H9 (cell line): Measurements from ENCODE around the gene TIRAP. TPM values are rescaled to one million over a fixed set of nuclear protein-coding genes. Genes with fewer than 3 reads are reported as not detected.

Experiments
- DNase-seq: peaks from one replicate; pipeline ENCODE4 v3.0.0-alpha.2; 2017
- H2AFZ ChIP-seq: one replicate; pipeline ENCODE4 v1.6.1; 2013; ENCODE audit warnings: mild to moderate bottlenecking, low read length, control low read depth, moderate library complexity
- H2AK5ac ChIP-seq: 2 replicates; pipeline ENCODE4 v1.6.1; 2013; ENCODE audit warnings: low read length, control low read depth, mixed read lengths; ENCODE audit not compliant: insufficient read length
- H2BK120ac ChIP-seq: one replicate; pipeline ENCODE4 v1.6.1; 2013; ENCODE audit warnings: low read depth, mild to moderate bottlenecking, low read length, control low read depth, inconsistent platforms; ENCODE audit not compliant: poor library complexity, severe bottlenecking
- H2BK12ac ChIP-seq: 2 replicates; pipeline ENCODE4 v1.6.1; 2013; ENCODE audit warnings: low read length, control low read depth, mixed read lengths, low read depth; ENCODE audit not compliant: insufficient read length
- H2BK15ac ChIP-seq: 2 replicates; pipeline ENCODE4 v1.6.1; 2013; ENCODE audit warnings: low read depth, low read length, control low read depth
- H2BK20ac ChIP-seq: one replicate; pipeline ENCODE4 v1.6.1; 2013; ENCODE audit warnings: low read depth, mild to moderate bottlenecking, low read length, control low read depth, inconsistent platforms; ENCODE audit not compliant: poor library complexity, severe bottlenecking
- H2BK5ac ChIP-seq: 2 replicates; pipeline ENCODE4 v1.6.1; 2013; ENCODE audit warnings: low read length, control low read depth, mixed read lengths; ENCODE audit not compliant: insufficient read length
- H3K14ac ChIP-seq: 2 replicates; pipeline ENCODE4 v1.6.1; 2013; ENCODE audit warnings: low read length, control low read depth; ENCODE audit not compliant: insufficient read depth
- H3K18ac ChIP-seq: 2 replicates; pipeline ENCODE4 v1.6.1; 2013; ENCODE audit warnings: low read depth, mild to moderate bottlenecking, mixed read lengths, low read length, control low read depth; ENCODE audit not compliant: insufficient read length
- H3K23ac ChIP-seq: 2 replicates; pipeline ENCODE4 v1.6.1; 2013; ENCODE audit warnings: low read length, control low read depth, mixed read lengths, low read depth; ENCODE audit not compliant: insufficient read length
- H3K23me2 ChIP-seq: 2 replicates; pipeline ENCODE4 v1.6.1; 2013; ENCODE audit warnings: low read depth, mild to moderate bottlenecking, mixed read lengths, low read length, control low read depth; ENCODE audit not compliant: insufficient read length, poor library complexity, severe bottlenecking
- H3K27ac ChIP-seq: 2 replicates; pipeline ENCODE4 v1.5.1; 2013; ENCODE audit warnings: low read length, control low read depth, mixed read lengths, low read depth; ENCODE audit not compliant: insufficient read length
- H3K27me3 ChIP-seq: 2 replicates; pipeline ENCODE4 v1.6.1; 2013; ENCODE audit warnings: low read length, control low read depth, inconsistent platforms; ENCODE audit not compliant: insufficient read depth
- H3K4ac ChIP-seq: 2 replicates; pipeline ENCODE4 v1.6.1; 2013; ENCODE audit warnings: low read depth, mild to moderate bottlenecking, control low read depth, inconsistent platforms, low read length, moderate library complexity
- H3K4me1 ChIP-seq: 2 replicates; pipeline ENCODE4 v1.6.1; 2013; ENCODE audit warnings: low read length, control low read depth, inconsistent platforms; ENCODE audit not compliant: insufficient read depth
- H3K4me2 ChIP-seq: 2 replicates; pipeline ENCODE4 v1.6.1; 2013; ENCODE audit warnings: low read length, control low read depth, mixed read lengths; ENCODE audit not compliant: insufficient read length, insufficient read depth
- H3K56ac ChIP-seq: 2 replicates; pipeline ENCODE4 v1.6.1; 2013; ENCODE audit warnings: low read depth, mild to moderate bottlenecking, mixed read lengths, low read length, control low read depth; ENCODE audit not compliant: insufficient read length
- H3K79me1 ChIP-seq: 2 replicates; pipeline ENCODE4 v1.6.1; 2013; ENCODE audit warnings: low read depth, mild to moderate bottlenecking, moderate library complexity, low read length, control low read depth, inconsistent platforms; ENCODE audit not compliant: insufficient read depth, poor library complexity, severe bottlenecking
- H3K79me2 ChIP-seq: 2 replicates; pipeline ENCODE4 v1.6.1; 2013; ENCODE audit warnings: low read length, control low read depth, inconsistent platforms; ENCODE audit not compliant: insufficient read depth
- H3K9ac ChIP-seq: 2 replicates; pipeline ENCODE4 v1.6.1; 2013; ENCODE audit warnings: low read length, control low read depth, mixed read lengths; ENCODE audit not compliant: insufficient read length; ENCODE audit errors: extremely low read depth
- H3K9me3 ChIP-seq: one replicate; pipeline ENCODE4 v1.6.1; 2013; ENCODE audit warnings: low read depth, low read length, inconsistent platforms; ENCODE audit not compliant: control insufficient read depth
- H3T11ph ChIP-seq: one replicate; pipeline ENCODE4 v1.6.1; 2013; ENCODE audit warnings: mild to moderate bottlenecking, low read length, control low read depth, inconsistent platforms
- H4K20me1 ChIP-seq: one replicate; pipeline ENCODE4 v1.6.1; 2013; ENCODE audit not compliant: control insufficient read depth, insufficient read length, insufficient read depth
- H4K5ac ChIP-seq: 2 replicates; pipeline ENCODE4 v1.6.1; 2013; ENCODE audit warnings: low read depth, mild to moderate bottlenecking, mixed read lengths, low read length, control low read depth; ENCODE audit not compliant: insufficient read length
- H4K8ac ChIP-seq: replicated peaks from 2 replicates; pipeline ENCODE4 v1.6.1; 2013; ENCODE audit warnings: low read length, control low read depth, mixed read lengths, low read depth; ENCODE audit not compliant: insufficient read length
- H4K91ac ChIP-seq: 2 replicates; pipeline ENCODE4 v1.6.1; 2013; ENCODE audit warnings: low read depth, mild to moderate bottlenecking, moderate library complexity, mixed read lengths, low read length, control low read depth; ENCODE audit not compliant: insufficient read length
- H3K27ac Mint-ChIP-seq, 3 experiments: 2 replicates in 2 of 3; 3 replicates in 1 of 3; pipeline ENCODE4 v1.8.0; 2020 to 2021; ENCODE audit warnings: mixed read lengths in 3 of 3, mild to moderate bottlenecking in 1 of 3, moderate library complexity in 1 of 3
- H3K27me3 Mint-ChIP-seq: 2 replicates; pipeline ENCODE4 v1.8.0; 2021; ENCODE audit warnings: low read depth, mild to moderate bottlenecking, moderate library complexity, mixed read lengths
- H3K36me3 Mint-ChIP-seq, 3 experiments: 2 replicates in 2 of 3; 3 replicates in 1 of 3; pipeline ENCODE4 v1.8.0; 2020 to 2021; ENCODE audit warnings: low read depth in 3 of 3, mixed read lengths in 3 of 3; ENCODE audit not compliant: insufficient read depth in 1 of 3
- H3K4me1 Mint-ChIP-seq, 2 experiments: 2 replicates each; pipeline ENCODE4 v1.8.0; 2020; ENCODE audit warnings: mixed read lengths in 2 of 2
- H3K4me3 Mint-ChIP-seq, 2 experiments: 2 replicates in 1 of 2; 3 replicates in 1 of 2; pipeline ENCODE4 v1.8.0; 2020 to 2021; ENCODE audit warnings: mild to moderate bottlenecking in 2 of 2, mixed read lengths in 2 of 2, moderate library complexity in 1 of 2
- H3K9me3 Mint-ChIP-seq, 2 experiments: 2 replicates in 1 of 2; 3 replicates in 1 of 2; pipeline ENCODE4 v1.8.0; 2020; ENCODE audit warnings: mild to moderate bottlenecking in 2 of 2, mixed read lengths in 2 of 2, moderate library complexity in 1 of 2
- CTCF ChIP-seq: fragments of 200-600 bp; sonication (generic); conservative IDR thresholded peaks from 3 replicates; pipeline ENCODE4 v1.8.0; 2021; ENCODE audit warnings: antibody characterized with exemption, mild to moderate bottlenecking
- WGBS: extraction: QIAGEN DNeasy Blood & Tissue Kit; methylation state at CpG from one replicate; pipeline ENCODE4 v1.1.7; 2013; ENCODE audit warnings: missing lambda C conversion rate, low lambda C conversion rate, mixed read lengths; ENCODE audit not compliant: insufficient read length; ENCODE audit errors: extremely low coverage; 5-methylcytosine and 5-hydroxymethylcytosine counted together
- total RNA-seq: library from RNA; stranded (reverse); gene quantifications from 2 replicates; pipeline ENCODE4 v1.2.1, GENCODE V29; 2021

TIRAP gene
- total RNA-seq, 1 experiment from 2014 or later: 7.0 TPM

DNA sequence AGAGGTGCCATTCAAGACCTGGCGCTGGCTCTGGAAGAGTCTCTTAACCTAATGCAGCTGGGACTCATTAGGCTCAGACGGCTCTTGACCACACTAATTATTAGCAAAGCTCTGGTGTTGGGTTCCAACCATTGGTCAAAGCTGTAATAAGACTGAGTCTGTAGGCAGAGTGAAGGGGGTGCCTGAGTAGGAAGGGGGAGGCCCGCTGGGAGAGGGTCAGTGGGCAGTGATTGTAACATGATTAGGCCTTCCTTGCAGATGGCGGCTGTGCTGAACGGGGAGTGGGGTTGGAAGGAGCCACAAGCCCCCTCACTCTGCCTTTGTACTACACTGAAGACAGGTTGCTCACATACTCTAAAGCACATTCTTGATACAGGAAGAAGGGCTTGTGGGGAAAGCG lies 19.4 kb upstream of the TIRAP start:
- Histone ChIP-seq H3K4me2 (no peak overlapping the region), H3K9ac (no peak overlapping the region), H2AK5ac (no peak overlapping the region), H2BK120ac (no peak overlapping the region), H3K9me3 (no peaks in the 10 kb centered on the region), H2BK20ac (no peak overlapping the region), H2BK12ac (no peak overlapping the region), H3K18ac (no peak overlapping the region), H4K91ac (no peak overlapping the region), H4K8ac (no peak overlapping the region), H3T11ph (no peak overlapping the region), H2AFZ (no peak overlapping the region), H3K27ac (no peak overlapping the region), H2BK15ac (no peak overlapping the region), H3K4ac (no peak overlapping the region), H2BK5ac (no peak overlapping the region), H4K5ac (no peak overlapping the region), H3K79me2 (peaks cover 5% of the 10 kb centered on the region; the same call in 1 of the 2 replicates), H3K56ac (no peak overlapping the region), H3K23me2 (peaks cover 4% of the 10 kb centered on the region), H3K79me1 (peaks cover 4% of the 10 kb centered on the region), H3K23ac (no peak overlapping the region), H3K14ac (no peak overlapping the region), H3K27me3 (no peaks in the 10 kb centered on the region), H3K4me1 (no peaks in the 10 kb centered on the region; the same call in 1 of the 2 replicates), H4K20me1 (no peaks in the 10 kb centered on the region)
- H3K36me3 Mint-ChIP-seq: peaks cover 44 to 76% (median 65%) of the 10 kb centered on the region in 3 experiments
- TF ChIP-seq CTCF: no peak
- no CpG with 5 or more reads among the region's 6 CpGs for WGBS
- no peaks in the 10 kb centered on the region for H3K9me3 Mint-ChIP-seq
- H3K27ac Mint-ChIP-seq: 0 out of 7 replicates have a peak overlapping the region, but pooled peaks of 1 of the 3 experiments have one; percentile 34
- DNase-seq: no peak
- H3K4me3 Mint-ChIP-seq: no peak overlapping the region
- H3K27me3 Mint-ChIP-seq: peaks cover 2% of the 10 kb centered on the region; the same call in 1 of the 2 replicates
- H3K4me1 Mint-ChIP-seq: peaks cover 4 to 5% of the 10 kb centered on the region in 2 experiments
